ENCODE results near the gene TELO2.

TELO2 gene

DNA sequence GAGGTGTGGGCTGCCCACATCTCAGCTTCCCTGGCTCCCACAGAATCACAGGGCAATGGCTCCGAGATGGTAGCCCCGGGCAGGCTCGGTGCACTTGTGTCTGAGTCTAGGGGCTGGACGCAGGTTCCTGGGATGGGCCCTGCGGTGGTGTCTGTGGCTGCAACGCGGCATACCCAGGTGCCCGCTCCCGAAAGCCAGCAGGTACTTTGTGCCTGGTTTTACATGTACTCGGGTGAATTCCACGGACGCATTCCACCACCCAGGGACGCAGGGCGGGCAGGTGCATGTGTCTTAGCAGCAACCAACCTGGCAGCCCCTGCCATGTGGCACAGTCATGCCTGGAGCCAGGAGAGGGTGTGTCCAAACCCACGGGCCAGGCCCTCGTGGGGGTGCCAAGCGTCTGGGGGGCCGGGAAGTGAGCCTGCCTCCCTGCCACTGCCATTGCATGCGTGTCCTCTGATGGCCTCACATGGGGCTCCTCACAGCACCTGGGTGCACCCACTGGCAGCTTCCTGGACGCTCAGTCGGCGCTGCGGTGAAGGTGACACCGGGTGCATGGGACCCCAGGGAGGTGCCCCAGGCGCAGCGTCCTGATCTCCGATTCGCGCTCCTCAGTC, 35.9 kb downstream of the TELO2 start:
- Mint-ChIP-seq H3K36me3 (no peaks in the 10 kb centered on the region), H3K27me3 (no peaks in the 10 kb centered on the region), H3K27ac (no peak overlapping the region), H3K4me1 (peaks cover 44% of the 10 kb centered on the region), H3K4me3 (no peak overlapping the region), H3K9me3 (no peaks in the 10 kb centered on the region)

DNA sequence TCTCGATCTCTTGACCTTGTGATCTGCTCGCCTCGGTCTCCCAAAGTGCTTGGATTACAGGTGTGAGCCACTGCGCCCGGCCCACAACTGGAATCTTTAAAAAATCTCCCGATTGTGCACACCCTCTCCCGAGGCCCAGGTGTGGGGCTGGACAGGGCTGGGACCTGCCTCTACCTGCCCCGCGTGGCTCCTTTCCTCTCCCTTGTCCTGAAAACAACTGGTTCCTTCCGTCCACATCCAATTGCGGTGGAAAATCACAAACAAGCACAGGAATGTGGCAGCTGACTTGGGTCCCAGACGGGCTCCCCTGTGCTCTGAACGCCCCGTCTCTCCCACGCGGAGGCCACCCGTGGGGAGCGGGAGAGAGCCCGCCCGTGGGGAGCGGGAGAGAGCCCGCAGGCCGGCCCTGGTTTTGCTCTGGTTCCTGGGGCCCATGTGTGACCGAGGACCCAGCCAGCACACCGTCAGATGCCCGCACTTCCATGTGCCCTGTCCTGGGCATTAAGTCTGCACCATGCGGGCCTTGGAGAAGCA, 37.3 kb downstream of the TELO2 start:
- H3K4me3 Mint-ChIP-seq: no peak overlapping the region
- H3K27ac Mint-ChIP-seq: peak overlapping the region; percentile 79
- H3K9me3 Mint-ChIP-seq: no peaks in the 10 kb centered on the region
- no peaks in the 10 kb centered on the region for H3K27me3 Mint-ChIP-seq
- peaks cover 2% of the 10 kb centered on the region for H3K36me3 Mint-ChIP-seq
- peaks cover 51% of the 10 kb centered on the region for H3K4me1 Mint-ChIP-seq

DNA sequence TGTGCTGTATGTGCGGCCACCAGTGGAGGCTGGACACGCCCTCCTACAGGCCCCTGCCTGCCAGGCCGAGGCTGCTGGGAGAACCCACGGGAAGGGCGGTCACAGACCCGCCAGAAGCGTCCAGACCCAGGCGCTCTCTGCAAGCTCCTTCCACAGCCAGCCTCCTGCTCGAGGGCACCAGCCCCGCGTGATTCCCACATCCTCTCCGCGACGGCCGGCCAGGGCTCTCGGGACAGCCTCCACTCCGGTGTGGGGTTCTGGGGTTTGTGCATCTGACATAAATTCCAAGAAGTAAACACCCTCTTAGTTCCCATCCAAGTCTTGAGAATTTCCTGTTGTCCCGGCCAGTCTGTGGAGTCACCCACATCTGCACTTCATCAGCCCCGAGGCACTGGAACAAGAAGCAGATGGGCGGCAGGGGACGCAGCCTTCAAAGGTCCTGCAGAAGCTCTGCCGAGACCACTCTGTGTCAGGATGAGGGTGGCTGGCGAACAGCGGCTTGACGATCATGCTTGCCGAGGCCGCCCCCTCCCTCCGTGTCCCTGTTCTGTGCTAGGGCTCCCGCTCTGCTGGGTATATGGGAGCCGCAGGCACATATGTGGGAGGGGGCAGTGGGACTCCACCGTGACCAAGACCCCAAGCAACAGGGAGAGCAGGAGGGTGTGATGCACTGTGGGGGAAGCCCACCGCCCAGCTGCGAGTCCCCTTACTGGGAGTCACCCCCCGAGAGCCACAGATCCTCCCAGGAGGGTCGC, 37.9 kb downstream of the TELO2 start:
- Mint-ChIP-seq H3K4me1 (peaks cover 48% of the 10 kb centered on the region), H3K27me3 (no peaks in the 10 kb centered on the region), H3K4me3 (no peak overlapping the region), H3K36me3 (peaks cover 2% of the 10 kb centered on the region), H3K27ac (no peak overlapping the region), H3K9me3 (no peaks in the 10 kb centered on the region)

DNA sequence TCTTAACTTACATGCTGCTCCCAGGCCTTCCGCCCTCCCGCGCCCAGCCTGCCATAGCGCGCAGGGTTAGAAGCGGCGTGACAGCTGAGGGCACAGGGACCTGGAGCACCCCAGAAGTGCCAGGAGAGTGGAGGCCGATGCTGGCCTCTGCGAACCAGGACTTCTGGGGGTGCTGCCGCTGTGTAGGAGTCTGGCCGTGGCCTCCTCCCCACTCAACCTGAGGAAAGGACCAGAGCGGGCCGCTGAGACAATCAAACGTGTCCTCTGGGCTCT, 38.4 kb downstream of the TELO2 start:
- H3K27ac Mint-ChIP-seq: no peak overlapping the region
- H3K4me1 Mint-ChIP-seq: peaks cover 53% of the 10 kb centered on the region
- no peaks in the 10 kb centered on the region for H3K27me3 Mint-ChIP-seq
- H3K9me3 Mint-ChIP-seq: no peaks in the 10 kb centered on the region
- peaks cover 2% of the 10 kb centered on the region for H3K36me3 Mint-ChIP-seq
- H3K4me3 Mint-ChIP-seq: no peak overlapping the region

DNA sequence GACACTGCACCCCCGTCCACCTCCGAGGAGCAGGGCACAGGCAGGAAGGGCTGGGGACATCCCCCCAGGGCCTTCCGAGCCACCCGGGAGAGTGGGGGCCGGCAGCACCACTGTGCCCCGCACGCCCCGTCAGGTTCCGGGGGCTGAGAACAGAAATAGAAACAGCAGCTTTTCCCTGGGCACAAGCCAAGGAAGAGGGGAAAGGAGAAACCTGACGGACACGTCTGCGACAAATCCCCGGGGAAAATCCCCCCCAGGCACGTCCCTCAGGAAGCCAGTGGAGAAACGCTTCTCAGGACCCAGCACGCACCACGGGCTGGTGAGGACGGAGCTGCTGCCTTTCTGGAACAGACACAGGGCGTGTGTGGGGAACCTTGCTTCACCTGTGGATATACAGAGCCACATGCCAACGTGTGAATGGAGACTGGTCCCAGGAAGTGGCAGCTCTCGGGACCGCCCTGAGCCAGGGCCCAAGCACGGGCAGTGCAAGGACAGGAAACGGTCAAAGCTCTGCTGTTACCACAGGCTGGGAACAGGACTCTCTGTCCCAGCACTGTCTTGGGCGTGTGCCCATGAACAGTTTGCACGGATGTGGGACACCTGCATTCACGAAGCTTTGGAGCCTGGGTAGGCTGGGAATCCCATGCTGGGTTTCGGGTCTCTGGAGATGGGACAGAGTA, 39.1 kb downstream of the TELO2 start:
- H3K9me3 Mint-ChIP-seq: no peaks in the 10 kb centered on the region

DNA sequence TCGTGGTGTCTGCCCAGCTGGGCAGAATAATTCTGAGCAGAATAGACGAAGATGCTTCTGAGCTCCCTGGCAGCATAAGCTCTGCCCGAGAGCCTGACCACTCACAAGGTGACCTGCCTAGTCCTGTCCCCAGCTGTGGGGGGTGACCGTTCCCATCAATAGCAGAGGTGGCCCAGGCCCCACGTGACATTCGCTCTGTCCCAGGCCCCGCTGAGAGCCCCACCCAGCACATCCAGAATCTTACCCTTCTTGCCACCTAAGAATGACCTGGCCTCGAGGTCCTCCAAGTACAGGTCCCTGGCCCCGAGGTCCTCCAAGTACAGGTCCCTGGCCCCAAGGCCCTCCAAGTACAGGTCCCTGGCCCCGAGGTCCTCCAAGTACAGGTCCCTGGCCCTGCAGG, 39.6 kb downstream of the TELO2 start:
- H3K4me3 Mint-ChIP-seq: peak overlapping the region; percentile 99
- no peaks in the 10 kb centered on the region for H3K27me3 Mint-ChIP-seq
- no peaks in the 10 kb centered on the region for H3K9me3 Mint-ChIP-seq
- H3K36me3 Mint-ChIP-seq: peaks cover 4% of the 10 kb centered on the region
- H3K27ac Mint-ChIP-seq: no peak overlapping the region
- H3K4me1 Mint-ChIP-seq: peaks cover 53% of the 10 kb centered on the region

More for the DNA sequence above, 39.1 kb downstream of the TELO2 start:
- Mint-ChIP-seq H3K27me3 (no peaks in the 10 kb centered on the region), H3K36me3 (peaks cover 2% of the 10 kb centered on the region), H3K4me1 (peaks cover 53% of the 10 kb centered on the region), H3K27ac (no peak overlapping the region), H3K4me3 (peak overlapping the region; percentile 99)

DNA sequence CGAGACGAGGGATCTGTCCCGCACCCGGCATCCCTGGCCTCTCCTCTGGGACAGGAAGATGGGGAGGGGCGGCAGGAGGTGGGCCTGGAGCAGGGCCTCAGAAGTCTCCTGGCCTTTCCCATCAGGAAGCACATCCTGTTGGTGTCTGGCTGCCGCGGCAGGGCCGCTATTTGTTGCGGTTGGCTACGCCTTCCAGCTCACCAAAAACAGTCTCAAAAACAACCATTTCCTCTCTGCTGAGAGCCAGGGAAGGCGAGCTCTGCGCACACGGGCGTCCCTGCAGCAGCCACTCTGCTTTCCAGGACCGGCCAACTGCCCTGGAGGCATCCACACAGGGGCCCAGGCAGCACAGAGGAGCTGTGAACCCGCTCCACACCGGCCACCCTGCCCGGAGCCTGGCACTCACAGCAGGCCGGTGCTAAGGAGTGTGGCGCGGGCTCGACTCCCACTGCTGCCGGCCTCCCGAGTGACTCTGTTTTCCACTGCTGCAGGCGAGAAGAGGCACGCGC, 40.3 kb downstream of the TELO2 start, which contains the start of gene TMEM204:
TSS of gene TMEM204 (plus strand) at position 224 of the 509 bp plus-strand sequence. CDS start 610 bp downstream, outside the sequence.
- peaks cover 54% of the 10 kb centered on the region for H3K4me1 Mint-ChIP-seq
- peak within 1 kb of the TSS; percentile 99 for H3K4me3 Mint-ChIP-seq
- H3K27ac Mint-ChIP-seq: peak within 1 kb of the TSS; percentile 98
- peaks cover 5% of the 10 kb centered on the region for H3K36me3 Mint-ChIP-seq
- no peaks in the 10 kb centered on the region for H3K9me3 Mint-ChIP-seq
- H3K27me3 Mint-ChIP-seq: no peaks in the 10 kb centered on the region

DNA sequence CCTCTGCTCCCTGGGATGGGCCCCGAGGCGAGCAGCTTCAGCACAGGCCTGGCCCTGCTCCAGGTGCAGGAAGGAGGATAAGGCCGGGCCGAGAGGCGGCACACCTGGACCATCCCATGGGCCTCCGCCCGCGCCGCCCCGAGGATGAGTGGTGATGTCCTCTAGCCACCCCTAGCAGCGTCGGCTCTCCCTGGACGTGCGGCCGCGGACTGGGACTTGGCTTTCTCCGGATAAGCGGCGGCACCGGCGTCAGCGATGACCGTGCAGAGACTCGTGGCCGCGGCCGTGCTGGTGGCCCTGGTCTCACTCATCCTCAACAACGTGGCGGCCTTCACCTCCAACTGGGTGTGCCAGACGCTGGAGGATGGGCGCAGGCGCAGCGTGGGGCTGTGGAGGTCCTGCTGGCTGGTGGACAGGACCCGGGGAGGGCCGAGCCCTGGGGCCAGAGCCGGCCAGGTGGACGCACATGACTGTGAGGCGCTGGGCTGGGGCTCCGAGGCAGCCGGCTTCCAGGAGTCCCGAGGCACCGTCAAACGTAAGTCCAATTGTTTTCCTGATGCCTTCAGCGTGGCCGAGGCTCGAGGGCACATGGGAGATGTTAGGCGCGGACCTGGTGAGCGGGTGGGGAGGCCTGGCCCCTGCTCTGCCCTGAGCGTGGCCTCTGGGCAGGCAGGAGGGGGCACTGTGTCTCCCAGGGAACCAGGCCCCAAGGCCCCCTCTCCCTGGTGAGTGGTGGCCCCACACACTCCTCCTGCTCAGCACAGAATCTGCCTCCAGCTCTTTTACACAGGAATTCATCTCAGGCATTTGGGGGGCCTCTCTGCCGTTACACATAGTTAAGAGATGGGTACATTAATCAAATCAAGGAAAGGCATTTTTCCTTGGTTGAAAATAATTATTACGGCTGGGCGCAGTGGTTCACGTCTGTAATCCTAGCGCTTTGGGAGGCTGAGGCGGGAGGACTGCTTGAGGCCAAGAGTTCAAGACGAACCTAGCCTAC, 41.2 kb downstream of the TELO2 start:
- Mint-ChIP-seq H3K4me3 (peak overlapping the region; percentile 99), H3K27me3 (no peaks in the 10 kb centered on the region), H3K27ac (peak overlapping the region; percentile 98), H3K9me3 (no peaks in the 10 kb centered on the region), H3K36me3 (peaks cover 5% of the 10 kb centered on the region), H3K4me1 (peaks cover 60% of the 10 kb centered on the region)

DNA sequence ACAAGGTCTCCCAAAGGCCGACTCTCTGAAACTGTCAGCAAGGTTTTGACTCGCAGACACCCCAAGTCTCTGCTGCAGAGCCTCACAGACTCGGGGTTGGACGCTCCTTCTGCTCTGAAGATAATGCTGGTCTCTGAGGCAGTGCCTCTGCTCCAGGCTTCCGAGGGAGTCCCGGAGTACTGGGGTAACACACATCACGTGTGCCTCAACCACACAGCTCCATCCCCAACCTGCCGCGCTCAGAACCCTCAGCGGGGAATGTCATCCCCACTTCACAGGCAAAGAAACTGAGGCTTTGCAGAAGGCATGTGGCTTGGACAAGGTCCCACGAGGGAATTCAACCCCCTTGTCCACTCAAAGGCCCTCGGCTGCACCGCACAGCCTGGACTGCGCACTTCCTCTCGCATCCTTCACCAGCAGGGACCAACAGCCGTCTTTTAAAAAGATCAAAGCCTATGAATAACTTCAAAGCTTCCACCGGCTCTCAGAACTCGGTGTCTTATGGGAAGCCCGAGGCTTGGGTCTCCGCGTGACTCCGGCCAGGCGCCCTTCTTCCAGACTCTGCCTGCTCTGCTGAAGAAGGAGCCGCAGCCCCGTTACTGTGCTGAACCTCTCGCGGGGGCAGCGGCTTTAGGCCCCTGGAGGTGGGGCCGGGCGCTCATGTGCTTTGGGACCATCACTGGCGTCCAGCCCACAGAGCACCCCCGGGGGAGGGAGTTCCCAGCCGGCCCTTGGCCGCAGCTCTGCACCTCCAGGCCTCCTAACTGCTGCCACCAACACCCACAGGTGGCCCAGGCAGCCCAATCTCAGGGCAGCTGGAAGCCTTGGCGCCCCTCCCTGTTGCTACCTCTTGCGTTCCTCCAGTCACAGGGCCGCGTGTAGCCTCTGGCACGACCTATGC, 42.5 kb downstream of the TELO2 start:
- Mint-ChIP-seq H3K9me3 (no peaks in the 10 kb centered on the region), H3K27ac (peak overlapping the region; percentile 98), H3K27me3 (no peaks in the 10 kb centered on the region), H3K4me1 (peaks cover 57% of the 10 kb centered on the region), H3K4me3 (peak overlapping the region; percentile 99), H3K36me3 (peaks cover 5% of the 10 kb centered on the region)

DNA sequence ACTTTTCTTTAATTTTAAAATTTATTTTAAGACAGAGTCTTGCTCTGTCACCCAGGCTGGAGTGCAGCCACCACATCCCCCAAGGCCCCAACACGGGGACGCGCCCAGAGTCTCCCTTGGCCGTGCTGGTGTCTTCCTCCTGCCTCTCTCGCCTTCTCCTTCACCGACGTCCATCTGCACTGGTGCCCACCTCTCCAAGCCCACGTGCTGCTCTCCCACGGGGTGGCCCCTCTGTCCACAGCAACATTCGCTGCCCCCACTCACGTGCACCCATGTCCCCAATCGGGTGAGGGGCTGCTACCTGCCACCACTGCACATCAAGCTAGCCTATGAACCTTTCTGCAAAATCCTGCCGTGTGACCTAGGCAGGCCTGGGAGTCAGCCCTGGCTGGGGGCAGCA, 43.4 kb downstream of the TELO2 start:
- peak overlapping the region; percentile 98 for H3K27ac Mint-ChIP-seq

DNA sequence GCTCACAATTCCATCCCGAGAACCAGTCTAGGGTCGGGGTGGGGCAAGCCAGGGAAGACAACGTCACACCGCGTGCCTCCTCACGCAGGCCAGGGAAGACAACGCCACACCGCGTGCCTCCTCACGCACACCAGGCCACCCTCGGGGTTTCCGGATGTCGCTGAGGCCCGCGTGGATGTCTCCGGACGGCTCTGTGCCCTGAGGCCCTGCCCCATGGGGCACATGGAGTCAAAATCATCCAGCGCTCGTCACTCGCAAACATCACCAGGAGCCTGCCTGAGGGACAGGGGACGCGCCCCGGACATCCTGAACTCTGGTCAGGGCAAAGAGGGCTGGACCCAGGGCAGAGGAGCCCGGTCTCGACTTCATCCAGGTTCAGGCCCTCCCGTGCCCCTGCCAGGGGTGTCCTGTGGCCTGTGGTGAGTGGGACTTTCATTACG, 44.0 kb downstream of the TELO2 start:
- Mint-ChIP-seq H3K4me1 (peaks cover 65% of the 10 kb centered on the region), H3K27me3 (no peaks in the 10 kb centered on the region), H3K27ac (peak overlapping the region; percentile 98), H3K9me3 (no peaks in the 10 kb centered on the region), H3K4me3 (peak overlapping the region; percentile 99), H3K36me3 (peaks cover 5% of the 10 kb centered on the region)

More for the DNA sequence above, 43.4 kb downstream of the TELO2 start:
- H3K27me3 Mint-ChIP-seq: no peaks in the 10 kb centered on the region
- H3K36me3 Mint-ChIP-seq: peaks cover 5% of the 10 kb centered on the region
- H3K4me1 Mint-ChIP-seq: peaks cover 61% of the 10 kb centered on the region
- peak overlapping the region; percentile 99 for H3K4me3 Mint-ChIP-seq
- H3K9me3 Mint-ChIP-seq: no peaks in the 10 kb centered on the region

DNA sequence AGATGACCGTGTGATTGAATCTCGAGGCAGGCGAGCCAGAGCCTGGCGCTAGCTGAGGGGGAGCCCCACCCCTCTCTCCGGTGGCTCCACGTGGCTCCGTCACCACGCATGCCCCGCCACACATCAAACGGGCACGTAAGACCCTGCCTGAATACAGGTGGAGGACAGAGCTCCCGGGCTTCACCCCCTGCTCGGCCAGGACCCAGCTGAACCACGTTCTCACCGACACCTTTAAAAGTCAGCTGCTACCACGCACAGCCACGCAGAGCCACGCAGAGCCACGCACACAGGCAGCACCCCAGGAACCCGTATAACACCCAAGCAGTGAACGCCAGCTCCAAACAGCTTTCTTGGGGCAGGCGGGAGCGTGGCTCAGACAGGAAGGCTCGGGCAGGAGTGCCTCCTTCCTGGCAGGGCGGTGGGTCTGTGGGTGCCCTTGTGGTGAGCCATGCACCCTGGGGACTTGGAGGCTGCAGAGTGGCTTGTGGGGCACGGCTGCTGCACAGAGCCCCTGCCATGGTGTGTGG, 44.7 kb downstream of the TELO2 start:
- Mint-ChIP-seq H3K4me1 (peaks cover 67% of the 10 kb centered on the region), H3K36me3 (peaks cover 5% of the 10 kb centered on the region), H3K4me3 (peak overlapping the region; percentile 99), H3K9me3 (no peaks in the 10 kb centered on the region), H3K27ac (peak overlapping the region; percentile 98), H3K27me3 (no peaks in the 10 kb centered on the region)

DNA sequence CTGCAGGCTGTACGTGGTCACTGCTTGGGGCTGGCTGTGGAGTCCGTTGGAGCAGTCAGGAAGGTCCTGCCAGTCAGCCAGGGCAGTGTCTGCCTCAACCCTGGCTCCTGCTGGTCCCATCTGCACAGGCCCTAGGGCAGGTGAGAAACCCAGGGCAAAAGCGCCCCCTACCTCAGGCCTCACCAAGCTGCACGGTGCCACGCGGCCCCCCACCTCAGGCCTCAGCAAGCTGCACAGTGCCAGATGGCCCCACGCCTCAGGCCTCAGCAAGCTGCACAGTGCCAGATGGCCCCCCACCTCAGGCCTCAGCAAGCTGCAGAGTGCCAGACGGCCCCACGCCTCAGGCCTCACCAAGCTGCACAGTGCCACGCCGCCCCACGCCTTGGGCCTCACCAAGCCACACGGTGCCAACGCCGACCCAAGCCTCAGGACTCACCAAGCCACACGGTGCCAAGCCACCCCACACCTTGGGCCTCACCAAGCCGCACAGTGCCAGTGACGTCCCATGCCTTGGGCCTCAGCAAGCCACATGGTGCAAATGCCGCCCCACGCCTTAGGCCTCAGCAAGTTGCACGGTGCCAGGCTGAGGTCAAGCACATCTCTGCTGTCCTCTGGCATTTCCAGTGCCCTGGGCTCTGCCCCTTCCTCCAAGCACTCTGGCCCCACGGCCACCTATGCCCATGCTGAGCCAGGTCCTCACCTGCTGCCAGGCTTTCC, 45.8 kb downstream of the TELO2 start:
- H3K27ac Mint-ChIP-seq: peak overlapping the region; percentile 98
- H3K4me3 Mint-ChIP-seq: peak overlapping the region; percentile 99
- peaks cover 77% of the 10 kb centered on the region for H3K4me1 Mint-ChIP-seq
- no peaks in the 10 kb centered on the region for H3K9me3 Mint-ChIP-seq
- no peaks in the 10 kb centered on the region for H3K27me3 Mint-ChIP-seq
- peaks cover 8% of the 10 kb centered on the region for H3K36me3 Mint-ChIP-seq

Data from activated naive CD4-positive, alpha-beta T cell treated with anti-CD3 and anti-CD28 coated beads, Interleukin-2, amount 50 U/mL, for 24 hours (primary cell).